Midbrain (tissue), 1 donor: ENCODE measurements around the gene TRIM62.
"Not testable (repeated sequence)": the region's sequence is repeated elsewhere in the genome, so short reads cannot be mapped to it uniquely, and the experiment has no call there.

ENCODE experiments used
- DNase-seq: peaks from one replicate; lab custom pipeline; 2025; lab: John Stamatoyannopoulos, UW

Gene TRIM62

DNA sequence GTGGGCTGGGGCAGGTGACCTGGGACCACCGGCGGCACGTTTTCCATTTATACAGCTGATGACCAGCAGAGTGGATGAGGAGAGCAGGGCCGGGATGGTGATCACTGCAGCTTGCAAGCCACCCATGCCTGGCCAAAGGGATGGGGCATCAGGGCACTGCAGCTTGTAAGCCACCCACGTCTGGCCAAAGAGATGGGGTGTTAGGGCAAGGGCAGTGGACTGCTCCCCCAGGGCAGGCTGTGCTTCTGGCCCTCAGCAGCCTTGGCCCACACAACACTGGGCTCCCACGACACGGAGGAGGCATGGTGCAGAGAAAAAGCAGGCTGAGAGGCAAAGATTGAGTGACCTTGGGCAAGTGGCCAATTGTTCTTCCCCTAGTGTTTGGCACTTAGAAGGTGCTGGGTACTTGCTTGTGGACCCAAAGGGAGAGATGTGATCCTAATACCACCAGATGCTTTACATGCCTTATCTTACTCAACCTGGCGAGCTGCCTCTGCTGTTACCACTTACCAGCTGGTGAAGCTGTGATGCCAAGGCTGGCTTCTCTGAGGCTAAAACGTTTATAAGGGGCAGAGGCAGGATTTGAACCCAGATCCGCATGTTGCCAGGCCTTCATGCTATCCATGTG lies 48.3 kb downstream of the TRIM62 start:
- DNase-seq: no peak

DNA sequence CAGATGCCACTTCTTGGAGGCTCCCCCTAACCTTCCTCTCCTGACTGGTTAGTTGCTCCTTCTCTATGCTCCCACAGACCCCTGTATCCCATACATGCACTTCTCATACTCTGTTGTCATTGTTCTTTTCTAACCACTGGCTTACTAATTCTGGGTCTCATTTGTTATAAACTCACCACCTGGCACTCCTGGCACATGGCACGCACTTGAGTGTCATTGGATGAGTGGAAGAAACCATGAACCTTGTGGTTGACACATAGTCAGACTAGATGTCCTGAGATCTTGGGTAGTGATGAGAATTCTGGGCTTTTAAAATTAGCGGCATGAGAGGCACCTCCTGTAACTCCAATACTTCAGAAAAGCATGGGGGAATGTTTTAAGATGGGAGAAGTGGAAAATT lies 49.3 kb downstream of the TRIM62 start:
- DNase-seq: no peak

DNA sequence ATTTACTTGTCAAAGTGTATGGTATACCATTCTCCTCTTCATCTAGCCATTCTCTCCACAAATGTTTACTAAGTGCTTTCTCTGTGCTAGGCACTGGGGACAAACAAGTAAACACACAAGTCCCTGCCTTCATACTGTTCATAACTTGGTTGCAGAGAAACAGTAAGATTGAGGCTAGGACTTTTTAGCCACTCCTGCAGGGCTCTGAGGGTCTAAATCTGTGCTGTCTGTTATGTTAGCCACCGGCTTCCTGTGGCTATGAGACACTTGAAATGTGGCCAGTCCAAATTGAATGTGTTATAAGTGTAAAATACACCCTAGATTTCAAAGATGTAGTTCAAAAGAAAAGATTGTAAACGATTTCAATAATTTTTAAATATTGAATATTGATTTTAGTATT lies 50.7 kb downstream of the TRIM62 start:
- DNase-seq: no peak

DNA sequence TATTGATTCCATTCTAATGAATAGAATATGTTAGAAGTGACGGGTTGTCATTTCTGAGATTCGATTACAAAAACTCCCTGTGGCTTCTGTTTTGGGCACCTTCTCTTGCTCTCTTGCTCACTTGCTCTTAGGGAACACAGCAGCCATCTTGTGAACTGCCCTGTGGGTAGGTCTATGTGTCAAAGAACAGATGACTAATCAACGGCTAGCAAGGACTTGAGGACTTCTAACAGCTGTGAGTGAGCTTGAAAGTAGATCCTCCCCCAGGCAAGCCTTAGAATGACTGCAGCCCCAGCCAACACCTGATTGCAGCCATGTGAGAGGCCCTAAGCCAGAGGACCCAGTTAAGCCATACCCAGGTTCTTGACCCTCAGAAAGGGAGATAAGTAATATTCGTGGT lies 51.5 kb downstream of the TRIM62 start:
- DNase-seq: no peak

DNA sequence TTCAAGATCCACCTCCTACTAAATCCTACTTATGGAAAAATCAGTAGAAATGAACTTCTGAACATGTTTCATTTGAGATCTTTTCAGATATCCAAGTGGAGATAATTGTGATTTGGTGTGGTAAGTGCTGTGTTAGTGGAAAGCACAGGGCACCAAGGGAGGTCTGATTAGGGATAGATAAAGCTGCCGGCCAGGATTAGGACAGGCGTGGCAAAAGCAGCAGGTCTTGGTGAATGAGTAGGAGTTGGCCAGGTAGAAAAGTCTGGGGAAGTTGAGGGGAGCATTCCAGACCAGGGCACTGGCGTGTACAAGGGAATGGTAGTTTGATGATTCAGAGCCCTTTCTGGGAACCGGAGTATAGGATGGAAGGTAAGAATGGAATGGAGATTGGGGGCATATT lies 53.1 kb downstream of the TRIM62 start:
- DNase-seq: no peak

DNA sequence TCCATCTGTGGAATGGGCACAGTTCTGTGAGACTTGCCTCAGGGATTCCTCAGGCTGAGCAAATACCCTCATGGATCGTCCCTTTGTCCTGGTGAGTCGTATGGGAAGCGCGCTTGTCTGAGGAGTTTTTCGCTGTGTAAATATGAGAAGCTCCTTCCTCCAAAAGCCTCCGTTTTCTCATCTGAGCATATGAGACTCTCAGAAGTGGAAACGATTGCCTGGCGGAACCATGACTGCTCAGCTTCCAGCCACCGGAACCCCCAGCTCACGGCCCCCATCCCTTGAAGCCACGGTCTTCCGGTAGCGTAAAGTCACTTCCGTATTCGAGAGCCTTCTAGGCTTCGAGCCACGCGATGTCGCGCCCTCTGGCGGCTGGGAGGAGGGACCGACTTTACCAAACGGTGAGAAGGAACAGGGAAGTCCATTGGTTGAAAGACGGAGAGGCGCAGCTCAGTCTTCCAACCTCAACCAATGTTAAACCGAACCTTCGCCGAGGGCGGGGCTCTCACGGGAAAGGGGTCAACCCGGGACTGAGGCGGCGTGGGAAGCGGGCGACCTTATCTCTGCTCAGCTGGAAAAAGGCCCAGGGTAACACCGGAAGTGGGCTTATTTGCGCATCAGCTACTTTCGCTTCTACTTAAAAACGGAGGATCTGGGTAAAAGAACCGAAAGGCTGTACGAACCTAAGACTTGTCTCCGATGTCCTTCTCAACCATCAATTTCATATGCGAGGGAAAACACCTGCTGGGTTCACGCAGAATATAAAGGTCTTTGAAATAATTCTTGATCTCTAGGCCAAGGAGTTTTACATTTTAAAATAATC lies 54.6 kb downstream of the TRIM62 start:
- DNase-seq: peak; percentile 99

DNA sequence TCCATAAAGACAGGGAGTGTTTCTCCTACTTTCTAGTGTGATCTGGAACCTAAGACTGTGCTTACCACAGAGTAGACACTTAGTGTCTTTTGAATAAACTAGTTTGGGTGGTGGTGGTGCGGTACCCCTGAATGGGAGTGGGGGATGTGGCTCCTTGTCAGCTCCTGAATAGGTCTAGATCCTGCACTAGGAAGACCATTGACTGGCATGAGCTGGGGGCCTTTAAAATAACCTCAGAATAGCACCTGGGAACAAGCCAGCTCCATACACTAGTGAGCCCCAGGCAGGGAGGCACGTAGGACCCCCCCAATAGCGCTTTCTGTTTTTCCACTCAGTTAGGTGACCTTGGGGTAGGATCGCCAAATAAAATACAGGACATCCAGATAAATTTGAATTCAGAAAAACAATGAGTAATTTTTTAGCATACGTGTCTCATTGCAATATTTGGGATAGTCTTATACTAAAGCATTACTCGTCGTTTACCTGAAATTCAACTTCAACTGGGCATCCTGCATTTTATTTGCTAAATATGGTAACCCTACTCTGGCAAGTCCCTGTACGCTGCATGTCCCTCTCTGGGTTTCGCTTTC lies 55.3 kb downstream of the TRIM62 start:
- DNase-seq: no peak

DNA sequence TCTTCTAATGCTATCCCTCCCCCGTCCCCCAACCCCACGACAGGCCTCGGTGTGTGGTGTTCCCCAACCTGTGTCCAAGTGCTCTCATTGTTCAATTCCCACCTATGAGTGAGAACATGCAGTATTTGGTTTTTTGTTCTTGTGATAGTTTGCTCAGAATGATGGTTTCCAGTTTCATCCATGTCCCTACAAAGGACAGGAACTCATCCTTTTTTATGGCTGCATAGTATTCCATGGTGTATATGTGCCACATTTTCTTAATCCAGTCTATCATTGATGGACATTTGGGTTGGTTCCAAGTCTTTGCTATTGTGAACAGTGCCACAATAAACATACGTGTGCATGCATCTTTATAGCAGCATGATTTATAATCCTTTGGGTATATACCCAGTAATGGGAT lies 57.2 kb downstream of the TRIM62 start:
- DNase-seq: not testable (repeated sequence)

DNA sequence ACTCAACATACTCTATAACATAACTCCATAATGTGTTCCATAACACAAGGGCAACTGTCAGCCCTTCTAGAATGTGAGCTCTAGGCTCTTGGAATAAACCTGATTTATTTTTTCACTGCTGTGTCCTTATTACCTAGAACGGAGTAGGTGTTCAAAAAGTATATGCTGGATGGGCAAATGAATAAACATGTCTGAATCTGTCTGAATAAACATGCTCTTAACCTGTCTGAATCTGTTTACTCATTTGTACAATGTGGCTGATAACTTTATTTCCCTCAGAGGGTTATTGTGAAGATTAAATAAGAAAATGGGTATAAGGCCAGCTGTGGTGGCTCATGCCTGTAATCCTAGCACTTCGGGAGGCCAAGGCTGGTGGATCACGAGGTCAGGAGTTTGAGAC lies 58.6 kb downstream of the TRIM62 start:
- DNase-seq: no peak

DNA sequence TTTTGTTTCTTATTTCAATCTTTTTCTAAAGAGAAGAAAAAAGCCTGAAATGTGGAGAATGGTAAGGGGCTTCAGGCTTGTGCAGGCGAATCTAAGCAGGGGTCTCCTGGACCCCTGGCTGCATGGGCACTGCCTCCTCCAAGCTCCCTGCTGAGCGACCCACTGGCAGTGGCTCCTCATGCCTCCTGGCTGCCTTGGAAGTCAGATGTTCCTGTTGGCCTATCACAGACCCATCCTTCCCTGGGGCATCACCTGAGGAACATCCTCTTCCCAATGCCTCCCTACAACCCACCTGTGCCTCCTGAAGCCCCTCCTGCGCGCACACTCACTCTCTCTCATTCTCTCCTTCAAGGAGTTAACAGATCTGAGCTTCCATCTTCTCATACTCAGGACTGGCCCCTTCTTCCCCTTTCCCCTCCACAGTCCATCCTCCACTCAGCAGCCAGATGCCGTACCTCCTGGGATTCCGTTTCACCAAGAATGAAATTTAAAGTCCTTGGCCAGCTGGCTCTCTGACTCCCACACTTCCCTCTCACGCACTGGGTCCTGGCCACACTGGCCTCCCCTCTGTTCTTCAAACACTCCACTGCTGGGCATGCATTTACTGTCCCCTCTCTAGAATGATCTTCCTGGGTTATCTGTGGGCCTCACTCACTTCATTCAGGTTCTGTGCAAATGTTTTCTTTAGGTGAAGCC lies 59.2 kb downstream of the TRIM62 start:
- DNase-seq: no peak

DNA sequence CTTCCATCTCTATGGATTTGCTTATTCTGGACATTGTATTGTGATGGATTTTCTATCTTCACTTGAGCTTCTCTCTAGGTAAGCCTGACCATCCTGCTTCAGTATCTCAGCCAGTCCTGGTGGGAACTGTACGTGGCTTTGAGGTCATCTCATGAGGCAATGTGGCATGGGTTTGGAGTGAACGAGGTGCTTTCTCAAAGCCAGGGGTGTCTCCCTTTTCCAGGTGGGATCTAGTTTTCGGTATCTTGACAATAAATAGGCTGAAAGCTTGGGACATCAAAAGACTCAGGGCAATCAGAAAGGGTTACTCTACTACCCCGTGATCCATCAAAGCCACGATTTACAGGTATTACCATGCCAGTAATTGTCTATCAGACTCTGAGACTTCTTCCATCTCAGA lies 60.1 kb downstream of the TRIM62 start:
- DNase-seq: no peak

DNA sequence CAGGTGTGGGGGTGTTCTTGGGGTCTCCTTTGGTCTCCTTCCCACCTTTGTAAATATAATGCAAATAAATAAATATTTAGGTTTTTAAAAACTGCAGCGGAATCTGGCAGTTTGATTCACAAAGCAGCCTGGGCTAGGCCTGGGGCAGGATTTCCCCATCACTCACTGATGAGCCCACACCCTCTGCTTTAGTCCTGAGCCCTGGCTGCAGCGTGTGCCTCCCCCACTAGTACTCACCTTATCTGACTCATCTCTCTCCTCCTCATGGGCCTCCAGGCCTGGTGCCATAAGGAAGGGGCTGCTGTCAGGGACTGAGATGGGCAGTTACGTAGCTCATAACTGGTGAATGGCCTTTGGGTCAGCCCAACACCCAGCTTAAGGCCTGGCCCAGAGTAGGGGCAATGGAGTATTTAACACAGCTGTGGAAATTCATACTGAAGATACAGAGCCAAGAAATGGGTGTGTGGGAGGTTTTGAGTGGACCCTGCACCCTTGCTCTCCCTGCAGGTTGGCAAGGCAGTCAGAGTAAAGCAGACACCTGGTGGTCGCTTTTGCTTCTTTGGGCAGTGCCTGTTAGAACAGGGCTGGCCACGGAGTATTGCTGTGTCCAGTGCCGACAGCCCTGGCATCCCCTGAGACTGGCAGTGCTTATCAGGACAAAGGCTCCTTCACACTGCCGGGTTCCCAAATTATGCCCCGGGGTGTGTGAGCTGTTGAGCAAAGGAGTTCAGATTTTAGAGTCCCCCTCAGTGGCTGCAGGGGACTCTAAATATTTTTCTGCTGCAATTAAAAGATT lies 61.2 kb downstream of the TRIM62 start:
- DNase-seq: no peak

DNA sequence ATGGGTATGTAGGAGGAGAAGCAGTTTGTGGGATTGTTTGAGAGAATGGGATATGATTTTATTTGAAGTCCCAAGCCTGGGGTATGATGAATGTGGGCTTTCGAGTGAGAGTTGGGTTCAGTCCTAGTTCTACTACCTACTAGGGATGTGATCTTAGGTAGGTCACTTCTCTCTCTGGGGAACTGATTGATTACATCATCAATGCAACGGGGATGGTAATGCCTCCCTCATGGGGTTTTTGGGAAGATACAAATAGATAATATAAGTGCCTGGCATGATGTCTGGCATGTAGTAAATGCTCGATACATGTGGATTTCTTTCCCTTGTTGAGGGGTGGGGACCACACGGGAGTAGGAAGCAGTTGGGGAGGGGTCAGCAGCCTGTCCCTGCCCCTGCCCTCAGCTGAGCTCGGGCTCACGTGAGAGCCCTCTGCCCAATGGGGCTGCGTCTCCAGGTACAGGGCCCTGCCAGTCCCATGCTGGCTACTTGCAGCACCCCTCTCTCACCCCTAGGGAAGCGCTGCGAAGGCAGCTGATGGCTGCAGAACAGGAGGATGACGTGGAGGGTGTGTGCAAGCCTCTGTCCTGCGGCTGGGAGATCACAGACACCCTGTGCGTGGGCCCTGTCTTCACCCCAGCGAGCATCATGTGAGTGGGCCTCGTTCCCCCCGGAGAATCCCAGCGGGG lies 62.2 kb downstream of the TRIM62 start:
- no peak for DNase-seq

DNA sequence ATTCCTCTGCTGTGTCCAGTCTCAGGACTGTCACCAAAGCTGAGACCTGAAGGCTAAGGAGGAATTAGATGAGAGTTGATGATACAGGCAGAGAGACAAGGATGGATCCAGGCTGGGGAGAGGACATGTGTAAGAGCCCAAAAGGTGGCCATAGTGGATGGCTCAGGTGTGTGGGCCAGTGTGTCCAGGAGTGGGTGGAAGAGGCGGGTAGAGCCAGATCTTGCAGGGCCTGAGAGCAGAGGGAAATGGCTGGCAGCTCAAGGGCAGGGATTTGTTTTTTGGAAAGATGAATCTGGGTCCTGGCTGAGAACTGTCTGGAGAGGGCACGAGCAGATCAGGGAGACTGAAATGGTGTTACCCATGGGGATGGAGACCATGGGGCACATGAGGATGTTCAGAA lies 62.8 kb downstream of the TRIM62 start:
- no peak for DNase-seq

DNA sequence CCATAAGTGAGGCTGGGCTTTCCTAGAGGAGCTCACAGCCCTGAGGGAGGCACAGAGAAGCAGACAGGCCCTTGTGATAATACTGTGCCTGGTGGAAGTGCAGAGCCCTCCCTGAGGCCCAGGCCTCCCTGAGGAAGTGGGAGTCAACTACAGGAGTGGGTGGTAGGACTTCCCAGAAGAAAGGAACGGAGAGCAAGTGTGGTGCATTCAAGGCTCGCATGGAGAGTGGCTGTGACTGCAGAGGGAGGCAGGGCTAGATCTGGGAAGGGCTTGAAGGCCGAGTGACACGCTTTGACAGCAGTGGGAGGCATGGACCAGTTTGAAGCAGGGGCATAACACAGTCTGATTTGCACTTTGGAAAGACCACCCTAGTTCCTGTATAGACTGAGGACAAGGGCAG lies 63.6 kb downstream of the TRIM62 start:
- no peak for DNase-seq

DNA sequence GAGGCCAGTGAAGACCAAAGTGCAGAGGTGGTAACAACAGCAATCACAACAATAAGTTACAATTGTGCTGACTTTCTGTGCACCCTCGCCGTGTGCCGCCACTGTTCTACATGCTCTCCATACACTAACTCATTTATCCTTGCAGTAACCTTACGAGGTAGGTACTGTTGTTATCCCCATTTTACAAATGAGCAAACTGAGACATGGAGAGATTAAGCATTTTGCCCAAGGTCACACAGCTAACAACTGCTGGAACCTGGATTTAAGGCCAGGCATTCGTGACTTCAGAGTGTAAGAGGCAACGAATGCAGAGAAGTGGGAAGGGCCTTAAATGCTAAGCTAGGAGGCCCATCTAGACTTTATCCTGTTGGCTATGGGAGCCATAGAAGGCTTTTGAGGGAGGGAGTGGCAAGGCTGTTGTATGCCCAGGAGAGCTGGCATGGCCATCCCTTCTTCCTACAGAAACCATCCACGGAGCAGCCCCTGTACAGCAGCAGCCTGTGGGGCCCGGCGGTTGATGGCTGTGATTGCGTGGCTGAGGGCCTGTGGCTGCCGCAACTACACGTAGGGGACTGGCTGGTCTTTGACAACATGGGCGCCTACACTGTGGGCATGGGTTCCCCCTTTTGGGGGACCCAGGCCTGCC lies 64.3 kb downstream of the TRIM62 start:
- no peak for DNase-seq

DNA sequence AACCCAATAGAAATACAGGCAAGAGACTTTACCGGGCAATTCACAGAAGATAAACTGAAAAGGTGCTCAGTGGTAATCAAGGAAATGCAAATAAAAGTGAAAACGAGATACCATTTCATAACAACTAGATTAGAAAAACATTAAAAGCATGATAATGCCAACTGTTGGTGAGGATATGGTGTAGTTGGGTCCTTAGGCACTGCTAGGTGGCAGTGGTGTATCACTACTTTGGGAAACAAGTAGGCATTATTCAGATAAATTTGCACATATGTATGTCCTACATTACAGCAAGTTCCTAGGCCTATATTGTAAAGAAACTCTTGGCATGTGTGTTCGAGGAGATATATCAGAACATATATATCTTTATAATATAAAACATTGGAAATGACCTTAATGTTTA lies 69.9 kb downstream of the TRIM62 start:
- DNase-seq: no peak

DNA sequence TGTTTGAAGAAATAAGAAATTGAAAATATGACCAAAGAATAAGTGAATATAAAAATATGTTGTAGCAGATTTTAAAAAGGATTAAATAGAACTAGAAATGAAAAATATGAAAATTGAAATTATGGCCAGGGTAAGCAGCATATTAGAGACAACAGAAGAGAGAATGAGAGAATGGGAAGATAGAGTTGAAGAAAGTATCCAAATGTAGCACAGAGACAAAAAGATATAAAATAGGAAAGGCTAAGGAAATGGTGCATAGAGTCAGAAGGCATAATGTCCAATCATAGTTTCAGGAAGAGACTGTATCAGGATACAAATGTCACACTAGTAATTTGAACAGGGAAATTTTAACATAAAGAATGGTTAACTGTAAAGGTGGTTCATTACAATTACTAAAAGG lies 71.4 kb downstream of the TRIM62 start:
- DNase-seq: no peak

DNA sequence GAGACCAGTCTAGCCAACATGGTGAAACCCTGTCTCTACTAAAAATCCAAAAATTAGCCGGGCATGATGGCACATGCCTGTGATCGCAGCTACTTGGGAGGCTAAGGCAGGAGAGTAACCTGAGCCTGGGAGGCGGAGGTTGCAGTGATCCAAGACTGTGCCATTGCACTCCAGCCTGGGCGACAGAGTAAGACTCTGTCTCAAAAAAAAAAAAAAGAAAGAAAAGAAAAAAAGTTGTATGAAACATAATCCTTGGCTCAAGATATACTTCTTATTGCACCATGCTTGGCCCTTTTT lies 81.8 kb downstream of the TRIM62 start:
- not testable (repeated sequence) for DNase-seq

DNA sequence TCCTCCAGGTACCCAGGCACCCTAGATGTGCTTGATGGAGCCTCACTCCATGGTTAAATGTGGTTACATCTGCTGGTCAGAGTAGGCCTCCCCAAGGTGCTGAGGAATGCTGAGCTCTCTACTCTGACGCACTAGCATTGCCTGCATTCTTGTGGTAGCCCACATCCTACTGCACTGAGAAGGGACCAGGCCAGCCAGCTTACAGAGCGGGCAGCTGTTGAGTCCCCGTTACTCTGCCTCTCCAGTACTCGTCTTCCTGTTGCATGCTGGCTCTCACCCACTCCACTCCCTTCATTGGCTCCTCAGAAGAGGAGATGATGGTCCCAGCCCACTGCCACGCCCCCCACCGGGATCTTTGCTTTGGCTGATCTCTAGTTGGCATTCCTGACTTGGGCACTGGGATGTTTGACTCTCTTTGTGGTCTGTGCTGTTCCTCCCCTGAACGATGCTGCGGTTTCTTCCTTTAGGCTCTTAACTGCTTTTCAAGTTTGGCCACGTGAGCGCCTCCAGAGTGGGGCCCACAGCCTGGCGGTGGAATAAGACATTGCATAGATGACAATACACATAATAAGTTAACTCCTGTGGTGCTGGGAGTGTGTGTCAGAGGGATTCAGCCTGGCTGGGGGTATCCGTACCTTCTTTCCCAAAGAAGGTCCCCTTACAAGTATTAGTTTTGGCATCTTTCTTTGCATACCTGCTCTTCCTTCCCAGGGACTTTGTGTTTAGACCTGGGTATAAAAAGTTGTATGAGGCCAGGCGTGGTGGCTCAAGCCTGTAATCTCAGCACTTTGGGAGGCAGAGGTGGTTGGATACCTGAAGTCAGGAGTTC lies 82.3 kb downstream of the TRIM62 start:
- no peak for DNase-seq
